Non-pigmented ciliary epithelial cell (primary cell): ENCODE measurements around the gene CCR7.

Experiments used
- DNase-seq: peaks from one replicate; pipeline ENCODE4 v3.0.0-alpha.2; 2010; ENCODE audit warnings: low read depth

CCR7 gene

DNA sequence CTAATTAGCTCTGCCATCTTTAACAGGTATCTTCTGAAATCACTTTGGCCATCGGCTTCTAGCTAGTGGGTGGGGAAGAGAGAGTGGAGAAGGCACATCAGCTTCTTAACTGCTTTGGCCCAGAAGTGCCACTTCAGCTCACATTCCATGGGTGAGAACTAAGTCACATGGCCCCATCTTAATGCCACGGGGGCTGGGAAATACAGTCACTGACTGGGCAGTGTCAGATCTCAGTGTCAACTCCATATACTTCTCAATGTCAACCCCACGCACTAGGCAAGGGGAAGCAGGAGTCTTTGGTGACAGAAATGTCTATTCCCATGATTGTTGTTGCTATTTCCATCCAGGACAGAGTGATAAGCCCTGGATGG is 29.4 kb downstream of the CCR7 start:
- no peak for DNase-seq

DNA sequence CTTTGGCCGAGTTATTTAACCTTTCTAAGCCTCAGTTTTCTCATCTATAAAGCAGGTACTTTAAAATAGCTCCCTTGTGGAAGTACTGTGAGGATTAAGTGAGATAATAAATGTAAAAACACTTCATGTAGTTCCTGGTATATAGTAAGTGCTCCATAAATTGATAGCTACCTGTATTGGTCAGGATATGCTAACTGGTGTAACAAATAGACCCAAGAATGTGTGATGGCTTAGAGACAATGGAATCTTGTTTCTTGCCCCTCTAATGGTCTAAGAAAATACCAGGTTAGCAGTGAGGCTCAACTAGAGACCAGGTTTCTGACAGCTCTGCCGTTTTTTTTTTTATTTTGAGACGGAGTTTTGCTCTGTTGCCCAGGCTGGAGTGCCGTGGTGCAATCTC is 29.8 kb downstream of the CCR7 start:
- no peak for DNase-seq

DNA sequence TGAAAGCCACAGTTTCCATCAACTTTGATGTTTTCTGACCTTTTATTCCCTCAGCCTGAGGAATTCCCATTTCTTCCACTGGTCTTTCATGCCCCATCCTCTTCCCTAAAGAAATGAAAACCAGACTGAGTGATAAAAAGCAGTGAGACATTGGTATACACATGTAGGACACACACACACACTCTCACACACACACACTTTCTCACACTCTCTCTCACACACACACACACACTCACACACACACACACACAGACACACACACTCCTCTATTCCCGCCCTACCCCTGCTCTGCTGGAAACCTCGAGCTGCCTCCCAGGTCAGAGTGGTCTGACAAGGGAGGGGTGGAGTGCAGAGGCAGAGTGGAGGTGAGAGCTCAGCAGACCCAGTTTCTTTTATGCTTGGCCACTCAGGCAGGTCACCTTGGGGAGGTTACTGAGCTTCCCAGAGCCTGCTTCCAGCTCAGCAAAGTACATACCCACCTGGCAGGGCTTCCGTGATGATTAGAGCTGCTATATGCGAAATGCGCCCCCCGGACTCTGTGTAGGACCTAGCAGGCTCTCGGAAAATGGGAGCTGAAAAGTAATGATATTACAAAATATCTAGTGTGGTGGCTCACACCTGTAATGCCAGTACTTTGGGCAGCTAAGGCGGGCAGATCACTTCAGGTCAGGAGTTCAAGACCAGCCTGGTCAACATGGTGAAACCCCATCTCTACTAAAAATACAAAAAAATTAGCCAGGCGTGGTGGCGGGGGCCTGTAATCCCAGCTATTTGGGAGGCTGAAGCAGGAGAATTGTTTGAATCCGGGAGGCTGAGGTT is 30.7 kb downstream of the CCR7 start:
- no peak for DNase-seq

DNA sequence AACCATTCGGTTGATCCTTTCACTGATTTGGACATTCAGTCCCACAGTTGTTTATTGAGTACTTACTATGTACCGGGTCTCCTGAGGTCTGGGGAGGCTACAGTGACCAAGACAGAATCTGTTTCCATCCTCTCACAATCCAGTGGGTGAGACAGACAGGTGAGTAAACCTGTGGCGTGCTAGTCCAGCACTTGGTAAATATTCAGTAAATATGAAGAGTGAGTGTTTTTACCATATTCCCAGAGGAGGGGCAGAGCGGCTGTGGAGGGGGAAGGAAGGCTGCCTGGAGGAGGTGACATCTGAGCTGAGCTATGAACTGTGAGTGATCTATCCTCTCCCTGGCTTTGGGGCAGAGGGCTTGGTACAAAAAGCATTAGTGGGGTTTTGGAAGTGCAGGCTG is 31.4 kb downstream of the CCR7 start:
- no peak for DNase-seq

DNA sequence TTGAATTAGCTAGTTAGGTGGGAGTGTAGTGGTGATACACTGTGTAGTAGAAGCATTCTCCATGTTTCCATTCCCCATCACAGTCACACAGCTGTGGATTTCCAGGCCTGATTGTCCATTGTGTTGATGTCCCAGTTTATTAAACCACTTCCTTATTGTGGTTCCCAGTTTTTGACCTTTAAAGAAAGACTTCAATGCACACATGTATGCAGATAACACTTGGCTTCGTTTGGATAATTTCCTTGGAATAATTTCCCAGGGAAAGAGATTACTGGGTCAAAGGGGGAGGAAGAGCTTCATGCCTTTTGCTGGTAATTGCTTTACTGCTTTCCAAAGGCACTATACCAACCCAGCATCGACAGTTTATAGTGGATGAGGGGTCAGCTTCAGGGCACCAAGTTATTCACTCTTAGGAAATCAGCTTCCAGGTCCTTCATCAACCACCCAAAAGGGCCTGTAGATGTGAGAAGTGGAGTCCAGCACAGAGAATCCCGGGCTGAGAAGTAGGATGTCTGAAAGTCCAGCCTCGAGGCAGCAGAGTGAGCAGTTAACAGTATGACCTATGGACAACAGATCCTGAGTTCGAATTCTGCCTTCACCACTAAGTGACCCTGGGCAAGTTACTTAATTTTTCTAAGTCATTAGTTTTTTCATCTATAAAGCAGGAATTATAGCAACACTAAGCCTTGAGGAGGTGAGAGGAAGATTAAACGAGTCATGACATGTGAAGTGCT is 32.6 kb downstream of the CCR7 start:
- no peak for DNase-seq

DNA sequence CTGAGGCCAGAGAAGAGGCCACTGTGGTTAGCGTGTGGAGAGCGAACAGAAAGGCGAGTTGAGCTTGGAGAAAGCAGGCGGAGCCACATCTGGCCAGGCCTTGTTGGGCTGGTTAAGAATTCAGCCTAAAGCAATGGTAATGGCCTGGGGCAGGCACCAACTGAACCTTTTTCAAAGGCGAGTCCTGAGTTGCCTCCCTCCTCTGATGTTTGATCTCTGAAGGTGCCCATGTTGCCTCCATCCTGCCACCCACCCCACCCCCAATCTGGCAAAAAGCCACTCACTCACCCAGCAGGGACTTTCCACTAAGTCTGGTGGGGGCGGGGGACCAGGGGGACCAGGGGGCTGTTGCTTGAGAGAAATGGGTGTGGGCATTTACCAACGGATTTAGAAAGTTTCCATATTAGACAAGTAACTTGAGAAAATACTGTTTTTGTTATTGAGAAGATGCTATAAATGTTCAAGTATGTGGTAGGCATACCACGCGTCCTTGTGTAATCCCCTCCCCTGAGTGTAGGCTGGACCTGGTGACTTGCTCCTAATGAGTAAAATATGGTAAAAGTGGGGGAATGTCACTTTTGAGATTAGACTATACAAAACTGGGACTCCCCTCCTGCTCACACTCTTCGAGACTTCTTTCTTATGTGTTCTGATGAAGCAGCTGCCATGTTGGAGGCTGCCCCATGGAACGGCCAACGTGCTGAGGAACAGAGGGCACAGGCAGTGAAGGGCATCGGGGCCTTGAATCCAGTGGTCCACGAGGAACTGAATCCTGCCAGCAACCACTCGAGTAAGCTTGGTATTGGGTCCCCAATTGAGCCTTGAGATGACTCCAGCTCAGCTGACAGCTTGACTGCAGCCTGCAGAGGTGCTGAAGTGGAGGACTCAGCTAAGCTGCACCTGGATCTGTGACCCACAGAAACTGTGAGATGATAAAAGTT is 34.0 kb downstream of the CCR7 start:
- DNase-seq, result no peak

DNA sequence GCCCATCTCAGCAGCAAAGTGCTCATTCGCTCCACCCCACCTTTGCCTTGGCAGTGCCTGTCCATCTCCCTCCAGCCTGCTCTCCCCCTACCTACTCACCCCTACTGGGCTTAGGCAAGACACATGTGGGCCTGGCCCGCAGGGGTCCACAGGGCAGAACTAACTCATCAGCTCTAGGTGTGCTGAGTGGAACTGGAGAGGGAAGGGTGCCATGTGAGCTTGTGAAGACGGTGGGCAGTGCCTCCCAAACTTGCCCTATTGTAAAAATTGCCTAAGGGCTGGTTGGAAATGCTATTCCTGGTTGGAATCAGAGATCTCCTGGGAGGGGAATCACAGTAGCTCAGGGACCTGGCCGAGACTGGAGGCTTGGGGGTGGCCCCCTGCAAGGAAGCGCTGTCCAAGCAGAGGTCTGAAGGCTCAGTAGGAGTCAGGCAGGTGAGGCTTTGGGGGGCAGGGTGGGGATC is 34.7 kb downstream of the CCR7 start:
- DNase-seq, result no peak

DNA sequence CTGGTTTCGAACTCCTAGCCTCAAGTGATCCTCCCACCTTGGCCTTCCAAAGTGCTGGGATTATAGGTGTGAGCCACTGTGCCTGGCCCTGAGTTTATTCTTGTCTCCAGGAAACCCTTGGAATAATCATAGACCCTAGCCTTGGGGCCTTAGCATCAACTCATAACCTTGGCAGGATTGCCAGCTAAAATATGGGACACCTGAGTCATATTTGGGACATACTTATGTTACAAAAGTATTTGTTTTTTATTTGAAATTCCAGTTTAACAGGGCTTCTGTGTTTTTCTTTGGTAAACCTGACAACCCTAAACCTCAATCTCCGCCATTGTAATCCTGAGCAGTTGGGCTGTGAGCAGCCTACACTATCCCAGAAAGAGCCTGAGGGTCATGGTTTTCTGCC is 35.3 kb downstream of the CCR7 start:
- DNase-seq, result no peak

DNA sequence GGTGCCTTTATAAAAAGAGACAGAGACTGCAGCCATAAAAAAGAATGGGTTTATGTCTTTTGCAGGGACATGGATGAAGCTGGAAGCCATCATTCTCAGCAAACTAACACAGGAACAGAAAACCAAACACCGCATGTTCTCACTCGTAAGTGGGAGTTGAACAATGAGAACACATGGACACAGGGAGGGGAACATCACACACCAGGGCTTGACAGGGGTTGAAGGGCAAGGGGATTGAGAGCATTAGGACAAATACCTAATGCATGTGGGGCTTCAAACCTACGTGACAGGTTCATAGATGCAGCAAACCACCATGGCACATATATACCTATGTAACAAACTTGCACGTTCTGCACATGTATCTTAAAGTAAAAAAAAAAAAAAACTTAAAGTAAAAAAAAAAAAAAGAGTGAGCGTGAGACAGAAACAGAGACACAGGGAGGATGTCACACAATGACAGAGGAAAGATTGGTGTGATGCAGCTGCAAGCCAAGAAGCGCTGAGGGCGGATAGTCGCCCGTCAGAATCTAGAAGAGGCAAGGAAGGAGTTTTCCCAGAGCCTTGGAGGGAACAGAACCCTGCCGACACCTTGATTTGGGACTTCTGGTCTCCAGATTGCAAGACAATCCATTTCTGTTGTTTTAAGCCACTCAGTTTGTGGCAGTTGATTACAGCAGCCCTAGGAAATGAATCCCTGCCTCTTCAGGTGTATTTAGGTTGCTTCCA is 36.4 kb downstream of the CCR7 start:
- DNase-seq, result no peak

DNA sequence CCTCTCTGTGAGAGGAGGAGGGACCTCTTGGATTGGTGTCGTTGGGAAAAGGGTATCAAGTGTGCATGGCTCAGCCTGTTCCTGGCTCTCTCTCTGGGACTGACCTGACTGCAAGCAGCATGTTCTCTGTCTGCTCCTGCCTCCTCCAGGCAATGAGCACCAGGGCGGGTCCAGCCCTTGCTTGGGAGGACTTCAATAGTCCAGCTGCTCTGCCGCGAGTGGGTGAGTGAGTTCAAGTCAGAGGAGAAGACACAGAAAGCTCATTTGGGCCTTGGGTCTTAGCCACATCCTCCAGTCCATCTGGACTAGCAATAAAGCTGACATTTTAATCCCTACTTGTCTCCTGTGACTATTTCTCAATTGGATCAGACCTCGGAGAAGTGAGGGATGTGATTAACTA is 38.6 kb downstream of the CCR7 start:
- no peak for DNase-seq

DNA sequence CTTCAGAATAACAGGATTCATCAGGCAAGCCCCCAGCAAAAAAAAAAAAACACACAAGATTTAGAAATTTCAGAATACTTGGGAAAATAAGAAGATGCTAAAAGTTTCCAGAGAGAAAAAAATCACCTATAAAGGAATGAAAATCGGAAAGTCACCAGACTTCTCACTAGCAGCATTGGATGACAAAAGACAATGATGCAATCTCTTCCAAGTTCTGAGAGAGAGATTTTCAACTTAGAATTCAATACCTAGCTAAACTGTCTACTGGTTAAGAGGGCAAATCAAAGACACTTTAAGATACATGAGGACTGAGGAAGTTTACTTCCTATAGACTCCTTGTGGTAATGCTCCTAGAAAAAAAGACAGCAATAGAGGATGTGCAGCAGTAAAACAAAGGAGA is 40.0 kb downstream of the CCR7 start:
- DNase-seq, result no peak

DNA sequence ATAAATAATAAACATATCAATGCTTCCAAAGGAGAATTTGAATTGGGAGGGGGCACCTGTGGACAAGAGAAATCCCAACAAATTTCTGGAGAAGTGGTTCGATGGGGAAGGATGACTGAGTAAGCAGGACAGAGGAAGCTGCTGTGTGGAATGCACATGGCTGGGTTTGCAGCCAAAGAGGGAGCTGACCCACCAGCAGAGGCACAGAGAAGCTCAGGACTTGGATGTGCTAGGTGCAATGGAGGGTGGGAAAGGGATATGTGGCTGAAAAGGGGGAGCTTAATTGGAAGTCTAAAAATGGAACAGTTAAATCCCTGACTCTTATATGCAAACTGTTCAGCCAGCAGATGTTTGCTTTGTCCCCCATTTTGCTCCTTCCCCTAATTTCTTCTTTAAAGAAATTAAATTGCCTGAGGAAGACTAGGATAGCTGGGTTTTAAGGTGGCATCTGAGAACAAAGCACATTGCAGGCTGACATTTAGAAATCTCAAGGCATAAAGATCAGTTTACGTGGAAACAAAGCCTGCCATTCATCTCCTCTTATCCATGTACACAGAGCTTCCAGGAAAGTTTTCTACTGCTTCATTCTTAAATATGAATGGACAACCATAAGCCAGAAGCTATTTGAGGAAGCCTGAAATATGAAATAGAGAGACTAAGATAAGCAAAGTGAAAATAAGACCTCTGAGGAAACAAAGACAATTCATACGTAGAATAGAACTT is 40.9 kb downstream of the CCR7 start:
- DNase-seq, result no peak

DNA sequence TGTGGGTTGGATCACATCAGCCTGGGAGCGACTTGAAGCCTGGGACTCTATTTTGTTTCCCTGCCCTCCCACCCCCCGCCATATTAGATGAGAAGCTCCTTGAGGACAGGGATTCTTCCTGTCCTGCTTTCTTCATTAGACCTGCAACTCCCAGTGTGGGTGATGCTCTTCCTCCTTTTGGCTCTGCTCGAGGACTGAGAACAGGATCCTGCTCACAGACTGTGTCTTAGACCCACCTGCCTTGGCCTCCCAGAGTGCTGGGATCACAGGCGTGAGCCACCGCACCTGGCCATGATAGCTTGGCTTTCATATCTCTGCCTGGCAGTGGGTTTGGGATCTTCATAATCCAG is 42.3 kb downstream of the CCR7 start:
- no peak for DNase-seq

DNA sequence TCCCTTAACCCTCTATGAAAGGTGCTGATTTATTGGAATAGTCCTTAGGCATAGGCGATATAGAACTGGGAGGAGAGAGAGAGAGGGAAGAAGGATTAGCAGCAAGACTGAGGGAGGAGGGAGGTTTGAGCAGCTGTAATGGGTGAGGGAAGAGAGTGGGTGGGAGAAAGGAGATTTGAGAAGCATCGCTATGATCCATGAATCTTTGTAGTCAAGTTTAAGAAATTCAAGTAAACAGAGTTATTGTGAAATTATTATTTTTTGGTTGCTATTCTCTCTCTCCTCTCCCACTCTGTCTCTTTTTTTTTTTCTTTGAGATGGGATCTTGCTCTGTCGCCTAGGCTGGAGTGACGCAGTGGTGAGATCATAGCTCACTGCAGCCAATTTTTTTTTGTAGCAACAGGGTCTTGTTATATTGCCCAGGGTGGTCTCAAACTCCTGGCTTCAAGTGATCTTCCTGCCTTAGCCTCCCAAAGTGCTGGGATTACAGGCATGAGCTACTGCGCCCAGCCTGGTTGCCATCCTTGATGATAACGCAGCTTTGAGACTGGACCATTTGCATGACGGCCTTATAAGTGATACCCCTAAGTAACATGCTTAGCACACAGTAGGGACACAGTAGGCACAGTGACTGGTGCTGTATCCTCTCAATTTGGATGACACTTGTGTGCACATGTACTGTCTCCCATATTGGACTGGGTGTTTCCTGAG is 42.9 kb downstream of the CCR7 start:
- DNase-seq, result no peak

DNA sequence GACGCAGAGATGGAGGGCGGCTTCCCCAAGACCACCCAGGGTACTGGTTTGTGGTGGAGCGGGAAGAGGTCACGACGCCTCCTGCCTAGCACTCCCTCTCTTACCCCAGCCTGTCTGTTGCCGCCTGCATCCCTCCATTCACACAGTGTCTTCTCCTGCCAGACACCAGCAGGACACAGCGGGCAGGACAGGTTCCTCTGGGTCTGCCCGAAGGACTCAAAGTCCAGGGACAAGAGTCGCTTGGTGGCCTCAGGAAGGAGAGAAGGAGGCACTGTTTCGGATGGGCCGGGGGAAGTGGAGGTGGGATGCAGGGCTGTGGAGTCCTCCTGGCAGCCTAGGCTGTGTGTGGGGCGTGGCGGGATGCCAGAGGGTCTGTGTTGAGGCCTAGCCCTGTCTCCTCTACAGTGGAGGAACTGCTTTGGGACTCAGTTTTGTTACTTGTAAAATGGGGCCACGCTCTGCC is 44.2 kb downstream of the CCR7 start:
- no peak for DNase-seq

DNA sequence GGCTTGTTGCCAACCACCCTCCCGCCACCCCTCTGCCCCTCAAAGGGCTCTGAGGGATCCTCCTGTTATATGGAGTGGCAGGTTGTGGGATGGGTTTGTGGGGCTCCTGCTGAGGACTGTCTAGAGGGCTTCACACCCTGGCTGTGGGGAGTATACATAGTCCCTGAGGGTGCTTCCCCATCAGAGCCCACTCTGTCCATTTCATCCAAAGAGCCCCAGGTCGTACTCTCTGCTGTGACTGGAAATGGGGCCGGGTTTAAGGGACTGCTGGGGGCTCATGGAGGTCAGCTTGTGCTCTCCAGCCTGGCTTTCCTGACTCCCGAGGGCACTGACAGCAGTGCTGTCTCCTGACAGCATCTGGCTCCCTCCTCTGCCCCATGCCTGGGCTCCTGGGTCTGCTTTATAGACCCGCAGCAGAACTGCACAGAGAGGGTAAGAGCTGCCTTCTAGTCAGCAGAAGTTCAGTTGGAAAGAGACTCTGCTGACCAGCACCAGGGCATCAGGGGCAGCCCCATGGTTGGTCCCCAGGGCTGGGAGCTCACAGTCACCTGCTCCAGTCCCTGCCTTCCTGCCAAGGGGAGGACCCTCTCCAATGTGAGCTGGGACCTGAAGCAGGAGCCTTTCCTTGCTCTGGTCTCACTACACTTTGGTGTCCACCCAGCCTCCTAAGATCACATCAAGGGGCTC is 46.0 kb downstream of the CCR7 start:
- DNase-seq, result no peak

DNA sequence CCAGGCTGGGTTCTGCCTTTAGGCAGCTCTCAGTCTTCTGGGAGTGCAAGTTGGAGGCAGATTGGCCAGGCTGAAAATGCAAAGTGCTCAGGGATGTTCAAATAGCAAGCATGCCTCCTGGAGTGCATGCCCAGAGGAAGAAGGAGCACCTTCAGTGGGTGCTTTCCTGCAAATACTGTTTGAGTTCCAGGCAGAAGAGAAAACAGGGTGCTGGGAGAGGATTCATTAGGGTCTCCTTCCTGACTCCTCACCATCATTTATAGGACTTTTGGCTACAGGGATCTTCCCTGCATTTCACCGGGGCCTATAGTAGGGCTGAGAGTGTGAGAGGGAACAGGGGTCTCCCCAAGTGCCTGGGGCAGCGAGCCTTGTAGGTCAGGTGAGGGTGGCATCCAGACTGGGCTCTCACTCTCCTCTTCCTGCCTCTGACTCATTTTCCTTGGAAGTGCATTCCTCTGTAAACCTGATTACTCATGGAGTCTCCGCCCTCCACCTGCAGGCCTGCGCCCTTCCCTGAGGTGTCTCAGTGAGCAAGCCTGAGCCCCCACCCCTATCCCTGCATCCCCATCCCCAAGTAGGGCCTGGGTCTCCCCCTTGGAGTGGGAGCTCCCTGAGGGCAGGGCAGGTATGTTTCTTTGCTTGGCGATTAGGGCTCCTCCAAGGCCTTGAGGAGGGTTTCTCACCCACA is 46.7 kb downstream of the CCR7 start:
- DNase-seq, result no peak

DNA sequence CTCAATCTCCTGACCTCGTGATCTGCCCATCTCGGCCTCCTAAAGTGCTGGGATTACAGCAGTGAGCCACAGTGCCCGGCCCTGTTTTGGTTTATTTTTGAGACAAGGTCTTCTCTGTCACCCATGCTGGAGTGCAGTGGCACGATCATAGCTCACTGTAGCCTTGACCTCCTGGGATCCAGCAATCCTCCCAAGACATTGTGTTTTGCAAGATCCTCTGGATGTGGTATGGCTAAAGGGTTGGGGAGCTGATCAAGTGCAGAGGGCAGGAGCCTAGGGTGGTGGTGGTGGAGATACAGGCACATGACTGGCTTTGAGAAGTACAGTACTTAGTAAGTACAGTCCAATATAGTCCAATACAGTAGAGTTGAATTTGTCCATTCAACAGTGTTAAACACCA is 47.3 kb downstream of the CCR7 start:
- no peak for DNase-seq

DNA sequence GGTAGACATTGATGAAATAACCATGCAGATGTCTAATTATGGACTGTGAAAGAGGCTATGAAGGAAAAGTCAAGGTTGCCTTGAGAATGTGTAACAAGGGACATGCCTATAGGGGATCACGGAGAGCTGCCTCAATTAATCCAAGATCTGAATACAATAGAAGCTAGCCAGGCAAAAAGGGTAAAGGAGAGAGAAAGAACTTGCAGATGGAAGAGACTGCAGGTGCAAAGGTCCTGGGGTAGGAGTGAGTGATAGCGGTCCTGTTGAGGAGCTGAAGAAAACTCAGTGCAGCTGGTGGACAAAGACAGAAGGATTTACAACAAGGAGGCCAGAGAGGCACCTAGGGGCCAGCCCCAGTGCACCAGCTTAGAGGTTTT is 48.0 kb downstream of the CCR7 start:
- no peak for DNase-seq
